Activated T-helper 2 cell treated with anti-CD3 and anti-CD28 coated beads, Interferon-gamma antibody, Interleukin-2, Interleukin-4, amounts not matched to agents 10 μg/mL and 5 μg/mL and 100 μg/mL, durations not matched to agents 14 hours and 24 hours and 36 hours (primary cell): ENCODE data around the gene TCERG1. TPM values are rescaled to one million over a fixed set of nuclear protein-coding genes. Genes with fewer than 3 reads are reported as not detected.
A peak's percentile ranks its signal among the peaks of the same experiment; 100 is the strongest.
"Not testable (repeated sequence)": the region's sequence is repeated elsewhere in the genome, so short reads cannot be mapped to it uniquely, and the experiment has no call there.

Source experiments
- DNase-seq: peaks from one replicate; pipeline ENCODE4 v3.0.0; 2021; ENCODE audit warnings: low spot score
- H3K27ac Mint-ChIP-seq: one replicate; pipeline ENCODE4 v1.8.0; 2021; ENCODE audit warnings: mixed read lengths
- H3K27me3 Mint-ChIP-seq: one replicate; pipeline ENCODE4 v1.8.0; 2021; ENCODE audit warnings: low read depth, mixed read lengths
- H3K36me3 Mint-ChIP-seq: one replicate; pipeline ENCODE4 v1.8.0; 2021; ENCODE audit warnings: low read depth, mixed read lengths
- H3K4me1 Mint-ChIP-seq: one replicate; pipeline ENCODE4 v1.8.0; 2021; ENCODE audit warnings: low read depth, mixed read lengths
- H3K4me3 Mint-ChIP-seq: one replicate; pipeline ENCODE4 v1.8.0; 2021; ENCODE audit warnings: low read depth, mild to moderate bottlenecking, moderate library complexity, mixed read lengths
- H3K9me3 Mint-ChIP-seq: one replicate; pipeline ENCODE4 v1.8.0; 2021; ENCODE audit warnings: mixed read lengths
- intact Hi-C: fragments of 100-400 bp; cut with micrococcal nuclease; formaldehyde crosslinking; loops from one replicate; pipeline ENCODE4 v1.15.1; 2023
- total RNA-seq: library from RNA; stranded (reverse); gene quantifications from 2 replicates; pipeline ENCODE4 v1.2.3, GENCODE V29; 2022

Gene TCERG1
- total RNA-seq, 1 donor from 2014 or later = 136 TPM

DNA sequence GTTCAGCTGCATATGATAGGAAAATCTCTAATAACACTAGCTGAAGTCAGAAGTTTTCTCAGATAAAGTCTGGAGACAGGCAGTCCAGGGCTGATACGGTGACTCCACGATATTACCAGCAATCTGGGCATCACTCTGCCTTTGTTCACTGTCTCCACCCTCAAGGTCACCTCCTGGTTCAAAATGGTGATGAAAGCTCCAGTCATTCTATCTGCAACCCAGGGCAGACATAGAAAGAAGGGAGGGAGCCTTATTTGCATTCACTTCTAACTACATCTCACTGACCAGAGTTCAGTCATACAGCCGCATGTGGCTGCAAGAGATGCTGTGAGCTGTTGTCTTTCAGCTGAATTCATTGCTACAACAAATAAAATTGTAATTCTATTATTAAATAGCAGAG lies 91.3 kb downstream of the TCERG1 start:
- Mint-ChIP-seq H3K9me3 (no peaks in the 10 kb centered on the region), H3K36me3 (no peaks in the 10 kb centered on the region), H3K4me1 (peaks cover 2% of the 10 kb centered on the region), H3K4me3 (no peak overlapping the region), H3K27me3 (peaks cover 8% of the 10 kb centered on the region), H3K27ac (no peak overlapping the region)
- intact Hi-C loops = no loop called here
- no peak for DNase-seq

GRCh38 chr5:146539973-146540372 lies 92.8 kb downstream of the TCERG1 start:
- Mint-ChIP-seq H3K4me1 (no peaks in the 10 kb centered on the region), H3K9me3 (no peaks in the 10 kb centered on the region), H3K4me3 (no peak overlapping the region), H3K36me3 (no peaks in the 10 kb centered on the region), H3K27ac (no peak overlapping the region), H3K27me3 (peaks cover 8% of the 10 kb centered on the region)
- DNase-seq = no peak
- intact Hi-C loops = no loop called here

- DNase-seq = no peak
- no peaks in the 10 kb centered on the region for H3K4me1 Mint-ChIP-seq
- no peaks in the 10 kb centered on the region for H3K36me3 Mint-ChIP-seq
- intact Hi-C loops = no loop called here
- no peak overlapping the region for H3K27ac Mint-ChIP-seq
- H3K27me3 Mint-ChIP-seq = peaks cover 8% of the 10 kb centered on the region
- H3K9me3 Mint-ChIP-seq = no peaks in the 10 kb centered on the region
- no peak overlapping the region for H3K4me3 Mint-ChIP-seq
These were observed 93.3 kb downstream of the TCERG1 start for GRCh38 chr5:146540414-146540813.

GRCh38 chr5:146541958-146542849 lies 95.1 kb downstream of the TCERG1 start:
- Mint-ChIP-seq H3K36me3 (no peaks in the 10 kb centered on the region), H3K9me3 (no peaks in the 10 kb centered on the region), H3K4me1 (no peaks in the 10 kb centered on the region), H3K4me3 (no peak overlapping the region), H3K27me3 (peaks cover 12% of the 10 kb centered on the region), H3K27ac (no peak overlapping the region)
- intact Hi-C loops = no loop called here
- peak; percentile 45 for DNase-seq

- Mint-ChIP-seq H3K9me3 (no peaks in the 10 kb centered on the region), H3K27ac (no peak overlapping the region), H3K4me1 (no peaks in the 10 kb centered on the region), H3K36me3 (no peaks in the 10 kb centered on the region), H3K4me3 (no peak overlapping the region), H3K27me3 (peaks cover 12% of the 10 kb centered on the region)
- no peak for DNase-seq
- intact Hi-C loops = no loop called here
These were observed 97.1 kb downstream of the TCERG1 start for GRCh38 chr5:146544232-146544631.

- H3K4me3 Mint-ChIP-seq = no peak overlapping the region
- H3K36me3 Mint-ChIP-seq = no peaks in the 10 kb centered on the region
- DNase-seq = no peak
- no peaks in the 10 kb centered on the region for H3K9me3 Mint-ChIP-seq
- H3K4me1 Mint-ChIP-seq = no peaks in the 10 kb centered on the region
- H3K27me3 Mint-ChIP-seq = peaks cover 7% of the 10 kb centered on the region
- intact Hi-C loops = no loop called here
- no peak overlapping the region for H3K27ac Mint-ChIP-seq
These were observed 101.8 kb downstream of the TCERG1 start for GRCh38 chr5:146548781-146549449.

DNA sequence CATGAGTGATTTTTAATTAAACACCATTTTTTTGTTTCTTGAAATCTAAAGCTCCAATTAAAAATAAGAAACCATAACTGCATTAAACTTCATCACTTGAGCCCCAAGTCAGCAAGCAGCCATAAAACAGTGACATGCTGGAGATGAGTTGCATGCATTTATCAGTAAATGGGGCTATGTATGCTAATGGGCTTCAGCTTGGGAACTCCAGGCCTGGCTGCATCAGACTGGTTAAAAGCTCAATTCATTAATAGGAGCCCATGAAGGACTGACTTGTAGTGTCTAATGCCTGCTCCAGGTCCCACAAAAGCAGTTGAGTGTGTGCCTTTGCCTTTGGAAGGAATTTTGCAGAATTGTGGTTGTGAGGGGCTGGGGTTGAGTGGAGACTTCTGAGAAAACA lies 102.5 kb downstream of the TCERG1 start:
- H3K27me3 Mint-ChIP-seq = peaks cover 8% of the 10 kb centered on the region
- no peaks in the 10 kb centered on the region for H3K36me3 Mint-ChIP-seq
- no peak overlapping the region for H3K4me3 Mint-ChIP-seq
- no peaks in the 10 kb centered on the region for H3K4me1 Mint-ChIP-seq
- H3K9me3 Mint-ChIP-seq = no peaks in the 10 kb centered on the region
- no peak for DNase-seq
- intact Hi-C loops = no loop called here
- no peak overlapping the region for H3K27ac Mint-ChIP-seq

DNA sequence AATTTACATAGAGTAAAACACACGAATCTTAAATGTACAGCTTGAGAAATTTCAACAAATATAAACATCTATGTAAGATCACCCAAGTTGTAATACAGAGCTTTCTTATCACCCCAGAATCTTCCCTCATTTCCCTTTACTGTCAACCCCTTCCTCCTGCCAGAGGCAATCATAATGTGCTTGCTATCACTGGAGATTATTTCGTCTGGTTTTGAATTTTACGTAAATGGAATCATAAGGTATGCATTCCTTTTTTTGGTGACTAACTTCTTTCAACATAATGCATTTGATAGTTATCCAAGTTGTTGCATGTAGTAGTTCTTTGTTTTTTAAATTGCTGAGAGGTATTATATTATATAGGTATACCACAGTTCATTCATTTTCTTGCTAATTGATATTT lies 106.3 kb downstream of the TCERG1 start:
- Mint-ChIP-seq H3K9me3 (no peaks in the 10 kb centered on the region), H3K4me1 (no peaks in the 10 kb centered on the region), H3K36me3 (no peaks in the 10 kb centered on the region), H3K27me3 (peaks cover 11% of the 10 kb centered on the region), H3K4me3 (no peak overlapping the region), H3K27ac (no peak overlapping the region)
- intact Hi-C loops = no loop called here
- DNase-seq = no peak

DNA sequence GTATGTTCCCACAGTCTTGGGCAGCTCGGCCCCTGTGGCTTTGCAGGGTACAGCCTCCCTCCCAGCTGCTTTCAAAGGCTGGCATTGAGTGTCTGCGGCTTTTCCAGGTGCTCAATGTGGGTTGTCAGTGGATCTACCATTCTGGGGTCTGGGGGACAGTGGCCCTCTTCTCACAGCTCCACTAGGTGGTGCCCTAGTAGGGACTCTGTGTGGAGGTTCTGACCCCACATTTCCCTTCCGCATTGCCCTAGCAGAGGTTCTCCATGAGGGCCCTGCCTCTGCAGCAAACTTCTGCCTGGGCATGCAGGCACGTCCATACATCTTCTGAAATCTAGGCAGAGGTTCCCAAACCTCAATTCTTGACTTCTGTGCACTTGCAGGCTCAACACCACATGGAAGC lies 109.8 kb downstream of the TCERG1 start:
- intact Hi-C loops, H3K9me3 Mint-ChIP-seq, H3K36me3 Mint-ChIP-seq: not testable (repeated sequence)

DNA sequence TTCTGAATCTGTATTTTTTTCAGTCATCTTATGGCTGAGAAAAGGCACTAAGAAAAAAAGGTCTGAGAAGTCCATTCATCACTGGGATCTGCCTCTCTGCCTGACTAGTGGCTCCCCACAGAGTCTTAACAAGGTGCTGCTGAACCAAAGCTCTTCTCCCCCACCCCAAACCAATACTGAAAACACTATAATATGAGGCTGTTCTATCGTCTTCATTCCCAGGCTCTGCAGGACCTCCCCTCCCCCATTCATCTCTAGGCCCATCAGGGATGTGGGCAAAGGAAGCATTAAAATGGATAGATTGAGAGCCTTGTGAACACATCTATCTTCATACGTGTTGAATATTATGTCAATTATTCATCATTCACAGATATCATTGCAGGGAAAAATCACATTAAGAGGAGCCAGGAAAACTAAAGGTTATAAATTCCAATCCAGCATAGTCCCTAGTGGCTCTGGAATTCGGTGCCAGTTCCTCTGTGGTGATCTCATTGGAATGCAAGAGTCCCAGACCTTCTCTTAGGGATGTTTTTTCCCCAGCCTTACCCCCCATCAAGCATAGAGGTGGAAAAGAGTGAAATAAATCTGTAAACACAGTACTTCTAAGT lies 113.2 kb downstream of the TCERG1 start:
- Mint-ChIP-seq H3K27ac (no peak overlapping the region), H3K4me1 (no peaks in the 10 kb centered on the region), H3K27me3 (peaks cover 9% of the 10 kb centered on the region), H3K36me3 (no peaks in the 10 kb centered on the region), H3K4me3 (no peak overlapping the region), H3K9me3 (no peaks in the 10 kb centered on the region)
- DNase-seq = no peak
- intact Hi-C loops = no loop called here

More for the DNA sequence above, 109.8 kb downstream of the TCERG1 start:
- H3K4me1 Mint-ChIP-seq, DNase-seq, H3K4me3 Mint-ChIP-seq, H3K27ac Mint-ChIP-seq: not testable (repeated sequence)
- H3K27me3 Mint-ChIP-seq = peaks cover 13% of the 10 kb centered on the region

Other genes with a start within 250 kb of the TCERG1 start
- 32.0 and 36.0 TPM in 2 replicates for gene RBM27, start 243.7 kb upstream of the TCERG1 start, total RNA-seq
- 0.14 TPM in 1 of 2 replicates, not detected in the other for gene POU4F3, start 108.5 kb upstream of the TCERG1 start, total RNA-seq
- gene GPR151, start 68.9 kb downstream of the TCERG1 start, total RNA-seq = not detected in 2 replicates